MM.1S (cell line): Measurements from ENCODE around the gene NOL4L.

Experiments used
- CTCF ChIP-seq: fragments of 300-600 bp; sonication (generic); IDR thresholded peaks from 2 replicates; pipeline ENCODE4 v1.5.1; 2016; ENCODE audit warnings: antibody characterized with exemption, low read length, mixed read lengths
- EZH2 ChIP-seq: fragments of 300-600 bp; sonication (generic); optimal IDR thresholded peaks from 2 replicates; pipeline ENCODE3; 2017; ENCODE audit warnings: low read depth, mild to moderate bottlenecking, antibody characterized with exemption, low read length, mixed read lengths
- EZH2phosphoT487 ChIP-seq: fragments of 300-600 bp; sonication (generic); IDR thresholded peaks from 2 replicates; pipeline ENCODE4 v1.6.1; 2018; ENCODE audit warnings: antibody characterized with exemption, low read length

GRCh38 chr20:32517518-32517873, 67.6 kb downstream of the NOL4L start:
- TF ChIP-seq CTCF (no peak), EZH2phosphoT487 (no peak), EZH2 (no peak)
